H9 (cell line): ENCODE results near the gene IL25. TPM values are rescaled to one million over a fixed set of nuclear protein-coding genes. Genes with fewer than 3 reads are reported as not detected.

Source experiments
- DNase-seq: peaks from one replicate; pipeline ENCODE4 v3.0.0-alpha.2; 2017
- H2AFZ ChIP-seq: one replicate; pipeline ENCODE4 v1.6.1; 2013; ENCODE audit warnings: mild to moderate bottlenecking, low read length, control low read depth, moderate library complexity
- H2AK5ac ChIP-seq: 2 replicates; pipeline ENCODE4 v1.6.1; 2013; ENCODE audit warnings: low read length, control low read depth, mixed read lengths; ENCODE audit not compliant: insufficient read length
- H2BK120ac ChIP-seq: one replicate; pipeline ENCODE4 v1.6.1; 2013; ENCODE audit warnings: low read depth, mild to moderate bottlenecking, low read length, control low read depth, inconsistent platforms; ENCODE audit not compliant: poor library complexity, severe bottlenecking
- H2BK12ac ChIP-seq: 2 replicates; pipeline ENCODE4 v1.6.1; 2013; ENCODE audit warnings: low read length, control low read depth, mixed read lengths, low read depth; ENCODE audit not compliant: insufficient read length
- H2BK15ac ChIP-seq: 2 replicates; pipeline ENCODE4 v1.6.1; 2013; ENCODE audit warnings: low read depth, low read length, control low read depth
- H2BK20ac ChIP-seq: one replicate; pipeline ENCODE4 v1.6.1; 2013; ENCODE audit warnings: low read depth, mild to moderate bottlenecking, low read length, control low read depth, inconsistent platforms; ENCODE audit not compliant: poor library complexity, severe bottlenecking
- H2BK5ac ChIP-seq: 2 replicates; pipeline ENCODE4 v1.6.1; 2013; ENCODE audit warnings: low read length, control low read depth, mixed read lengths; ENCODE audit not compliant: insufficient read length
- H3K14ac ChIP-seq: 2 replicates; pipeline ENCODE4 v1.6.1; 2013; ENCODE audit warnings: low read length, control low read depth; ENCODE audit not compliant: insufficient read depth
- H3K18ac ChIP-seq: 2 replicates; pipeline ENCODE4 v1.6.1; 2013; ENCODE audit warnings: low read depth, mild to moderate bottlenecking, mixed read lengths, low read length, control low read depth; ENCODE audit not compliant: insufficient read length
- H3K23ac ChIP-seq: 2 replicates; pipeline ENCODE4 v1.6.1; 2013; ENCODE audit warnings: low read length, control low read depth, mixed read lengths, low read depth; ENCODE audit not compliant: insufficient read length
- H3K23me2 ChIP-seq: 2 replicates; pipeline ENCODE4 v1.6.1; 2013; ENCODE audit warnings: low read depth, mild to moderate bottlenecking, mixed read lengths, low read length, control low read depth; ENCODE audit not compliant: insufficient read length, poor library complexity, severe bottlenecking
- H3K27ac ChIP-seq: 2 replicates; pipeline ENCODE4 v1.5.1; 2013; ENCODE audit warnings: low read length, control low read depth, mixed read lengths, low read depth; ENCODE audit not compliant: insufficient read length
- H3K27me3 ChIP-seq: 2 replicates; pipeline ENCODE4 v1.6.1; 2013; ENCODE audit warnings: low read length, control low read depth, inconsistent platforms; ENCODE audit not compliant: insufficient read depth
- H3K4ac ChIP-seq: 2 replicates; pipeline ENCODE4 v1.6.1; 2013; ENCODE audit warnings: low read depth, mild to moderate bottlenecking, control low read depth, inconsistent platforms, low read length, moderate library complexity
- H3K4me1 ChIP-seq: 2 replicates; pipeline ENCODE4 v1.6.1; 2013; ENCODE audit warnings: low read length, control low read depth, inconsistent platforms; ENCODE audit not compliant: insufficient read depth
- H3K4me2 ChIP-seq: 2 replicates; pipeline ENCODE4 v1.6.1; 2013; ENCODE audit warnings: low read length, control low read depth, mixed read lengths; ENCODE audit not compliant: insufficient read length, insufficient read depth
- H3K56ac ChIP-seq: 2 replicates; pipeline ENCODE4 v1.6.1; 2013; ENCODE audit warnings: low read depth, mild to moderate bottlenecking, mixed read lengths, low read length, control low read depth; ENCODE audit not compliant: insufficient read length
- H3K79me1 ChIP-seq: 2 replicates; pipeline ENCODE4 v1.6.1; 2013; ENCODE audit warnings: low read depth, mild to moderate bottlenecking, moderate library complexity, low read length, control low read depth, inconsistent platforms; ENCODE audit not compliant: insufficient read depth, poor library complexity, severe bottlenecking
- H3K79me2 ChIP-seq: 2 replicates; pipeline ENCODE4 v1.6.1; 2013; ENCODE audit warnings: low read length, control low read depth, inconsistent platforms; ENCODE audit not compliant: insufficient read depth
- H3K9ac ChIP-seq: 2 replicates; pipeline ENCODE4 v1.6.1; 2013; ENCODE audit warnings: low read length, control low read depth, mixed read lengths; ENCODE audit not compliant: insufficient read length; ENCODE audit errors: extremely low read depth
- H3K9me3 ChIP-seq: one replicate; pipeline ENCODE4 v1.6.1; 2013; ENCODE audit warnings: low read depth, low read length, inconsistent platforms; ENCODE audit not compliant: control insufficient read depth
- H3T11ph ChIP-seq: one replicate; pipeline ENCODE4 v1.6.1; 2013; ENCODE audit warnings: mild to moderate bottlenecking, low read length, control low read depth, inconsistent platforms
- H4K20me1 ChIP-seq: one replicate; pipeline ENCODE4 v1.6.1; 2013; ENCODE audit not compliant: control insufficient read depth, insufficient read length, insufficient read depth
- H4K5ac ChIP-seq: 2 replicates; pipeline ENCODE4 v1.6.1; 2013; ENCODE audit warnings: low read depth, mild to moderate bottlenecking, mixed read lengths, low read length, control low read depth; ENCODE audit not compliant: insufficient read length
- H4K8ac ChIP-seq: replicated peaks from 2 replicates; pipeline ENCODE4 v1.6.1; 2013; ENCODE audit warnings: low read length, control low read depth, mixed read lengths, low read depth; ENCODE audit not compliant: insufficient read length
- H4K91ac ChIP-seq: 2 replicates; pipeline ENCODE4 v1.6.1; 2013; ENCODE audit warnings: low read depth, mild to moderate bottlenecking, moderate library complexity, mixed read lengths, low read length, control low read depth; ENCODE audit not compliant: insufficient read length
- H3K27ac Mint-ChIP-seq, 3 experiments: 2 replicates in 2 of 3; 3 replicates in 1 of 3; pipeline ENCODE4 v1.8.0; 2020 to 2021; ENCODE audit warnings: mixed read lengths in 3 of 3, mild to moderate bottlenecking in 1 of 3, moderate library complexity in 1 of 3
- H3K27me3 Mint-ChIP-seq: 2 replicates; pipeline ENCODE4 v1.8.0; 2021; ENCODE audit warnings: low read depth, mild to moderate bottlenecking, moderate library complexity, mixed read lengths
- H3K36me3 Mint-ChIP-seq, 3 experiments: 2 replicates in 2 of 3; 3 replicates in 1 of 3; pipeline ENCODE4 v1.8.0; 2020 to 2021; ENCODE audit warnings: low read depth in 3 of 3, mixed read lengths in 3 of 3; ENCODE audit not compliant: insufficient read depth in 1 of 3
- H3K4me1 Mint-ChIP-seq, 2 experiments: 2 replicates each; pipeline ENCODE4 v1.8.0; 2020; ENCODE audit warnings: mixed read lengths in 2 of 2
- H3K4me3 Mint-ChIP-seq, 2 experiments: 2 replicates in 1 of 2; 3 replicates in 1 of 2; pipeline ENCODE4 v1.8.0; 2020 to 2021; ENCODE audit warnings: mild to moderate bottlenecking in 2 of 2, mixed read lengths in 2 of 2, moderate library complexity in 1 of 2
- H3K9me3 Mint-ChIP-seq, 2 experiments: 2 replicates in 1 of 2; 3 replicates in 1 of 2; pipeline ENCODE4 v1.8.0; 2020; ENCODE audit warnings: mild to moderate bottlenecking in 2 of 2, mixed read lengths in 2 of 2, moderate library complexity in 1 of 2
- CTCF ChIP-seq: fragments of 200-600 bp; sonication (generic); conservative IDR thresholded peaks from 3 replicates; pipeline ENCODE4 v1.8.0; 2021; ENCODE audit warnings: antibody characterized with exemption, mild to moderate bottlenecking
- WGBS: extraction: QIAGEN DNeasy Blood & Tissue Kit; methylation state at CpG from one replicate; pipeline ENCODE4 v1.1.7; 2013; ENCODE audit warnings: missing lambda C conversion rate, low lambda C conversion rate, mixed read lengths; ENCODE audit not compliant: insufficient read length; ENCODE audit errors: extremely low coverage; 5-methylcytosine and 5-hydroxymethylcytosine counted together
- total RNA-seq: library from RNA; stranded (reverse); gene quantifications from 2 replicates; pipeline ENCODE4 v1.2.1, GENCODE V29; 2021

Gene IL25
- total RNA-seq, 1 experiment from 2014 or later: not detected

GRCh38 chr14:23423657-23424056 lies 51.0 kb downstream of the IL25 start:
- no peak for TF ChIP-seq CTCF
- H3K18ac ChIP-seq: no peak overlapping the region
- H3K4ac ChIP-seq: no peak overlapping the region
- H2BK12ac ChIP-seq: no peak overlapping the region
- H3K4me2 ChIP-seq: no peak overlapping the region
- H4K5ac ChIP-seq: no peak overlapping the region
- H3K4me3 Mint-ChIP-seq: no peak overlapping the region; a peak in 1 of 5 replicates
- WGBS: no CpG with 5 or more reads among the region's 6 CpGs
- H2BK120ac ChIP-seq: no peak overlapping the region
- H2BK20ac ChIP-seq: no peak overlapping the region
- no peak overlapping the region for H3K27ac Mint-ChIP-seq
- H3K4me1 Mint-ChIP-seq: peaks cover 9% of the 10 kb centered on the region in 2 experiments; a peak in 3 of 4 replicates
- H4K8ac ChIP-seq: no peak overlapping the region
- no peak overlapping the region for H3K9ac ChIP-seq
- H3K23ac ChIP-seq: no peak overlapping the region
- DNase-seq: no peak
- H3K79me2 ChIP-seq: no peaks in the 10 kb centered on the region
- H3K27ac ChIP-seq: no peak overlapping the region
- no peak overlapping the region for H2BK5ac ChIP-seq
- no peaks in the 10 kb centered on the region for H3K9me3 ChIP-seq
- H3K9me3 Mint-ChIP-seq: no peaks in the 10 kb centered on the region; a peak in 2 of 5 replicates
- H3K27me3 ChIP-seq: no peaks in the 10 kb centered on the region
- no peak overlapping the region for H2BK15ac ChIP-seq
- H3K56ac ChIP-seq: no peak overlapping the region
- H4K20me1 ChIP-seq: no peaks in the 10 kb centered on the region
- H2AFZ ChIP-seq: no peak overlapping the region
- no peaks in the 10 kb centered on the region for H3K79me1 ChIP-seq
- H3K4me1 ChIP-seq: no peaks in the 10 kb centered on the region
- H2AK5ac ChIP-seq: no peak overlapping the region
- no peak overlapping the region for H4K91ac ChIP-seq
- H3K27me3 Mint-ChIP-seq: peaks cover 45% of the 10 kb centered on the region
- H3K36me3 Mint-ChIP-seq: no peaks in the 10 kb centered on the region
- H3K14ac ChIP-seq: no peak overlapping the region
- H3K23me2 ChIP-seq: no peaks in the 10 kb centered on the region
- H3T11ph ChIP-seq: no peak overlapping the region
